ENCODE results near the gene CDC73.

- TF ChIP-seq POLR2A (IDR thresholded peaks at IDR 0.05), result no peak
- TF ChIP-seq CTCF (IDR thresholded peaks at IDR 0.05), result no peak
- no peak for TF ChIP-seq EP300 (IDR thresholded peaks at IDR 0.05; ENCODE audit: low read depth)
- TF ChIP-seq POLR2AphosphoS5 (IDR thresholded peaks at IDR 0.05), result no peak
These were observed 95.1 kb downstream of the CDC73 start for GRCh38 chr1:193216920-193217319.

Data from transverse colon (tissue), 4 donors.